ENCODE data around the gene FOCAD.

Gene FOCAD

GRCh38 chr9:20804489-20805250 lies 120.6 kb downstream of the FOCAD start:
- no peak for TF ChIP-seq EZH2phosphoT487 (IDR thresholded peaks at IDR 0.05; ENCODE audit: low read length)
- TF ChIP-seq EZH2 (optimal IDR thresholded peaks at IDR 0.05; ENCODE audit: low read depth, low read length), result no peak
- no peaks in the 10 kb centered on the region for H3K9me2 ChIP-seq (replicated peaks; ENCODE audit: insufficient read depth, low read length)

GRCh38 chr9:20805766-20806165 lies 121.7 kb downstream of the FOCAD start:
- Histone ChIP-seq H3K4me2 (ENCODE audit: low read depth, low read length) (no peak overlapping the region), H3K9ac (ENCODE audit: low read length) (no peak overlapping the region), H2AFZ (ENCODE audit: low read length) (no peak overlapping the region), H3F3A (ENCODE audit: insufficient read depth, low read length) (no peaks in the 10 kb centered on the region), H3K79me2 (ENCODE audit: low read length) (no peaks in the 10 kb centered on the region), H3K4me1 (ENCODE audit: low read length) (no peaks in the 10 kb centered on the region), H3K9me3 (replicated peaks; ENCODE audit: insufficient read depth, low read length) (no peaks in the 10 kb centered on the region), H3K4me3 (ENCODE audit: low read length) (no peak overlapping the region), H3K9me2 (replicated peaks; ENCODE audit: insufficient read depth, low read length) (no peaks in the 10 kb centered on the region), H4K20me1 (ENCODE audit: insufficient read depth, low read length) (no peaks in the 10 kb centered on the region), H3K27ac (ENCODE audit: low read length) (no peak overlapping the region), H3K27me3 (replicated peaks; ENCODE audit: insufficient read depth, low read length) (no peaks in the 10 kb centered on the region), H3K36me3 (replicated peaks; ENCODE audit: insufficient read depth, low read length) (no peaks in the 10 kb centered on the region)
- DNase-seq, result no peak
- no peak for TF ChIP-seq CTCF (IDR thresholded peaks at IDR 0.05; ENCODE audit: low read length)
- TF ChIP-seq EZH2phosphoT487 (IDR thresholded peaks at IDR 0.05; ENCODE audit: low read length), result no peak
- no peak for TF ChIP-seq EZH2 (optimal IDR thresholded peaks at IDR 0.05; ENCODE audit: low read depth, low read length)

More at GRCh38 chr9:20804489-20805250, 120.6 kb downstream of the FOCAD start:
- Histone ChIP-seq H3K4me1 (ENCODE audit: low read length) (no peaks in the 10 kb centered on the region), H3K27ac (ENCODE audit: low read length) (no peak overlapping the region), H3K36me3 (replicated peaks; ENCODE audit: insufficient read depth, low read length) (no peaks in the 10 kb centered on the region), H3K9ac (ENCODE audit: low read length) (no peak overlapping the region), H3F3A (ENCODE audit: insufficient read depth, low read length) (no peaks in the 10 kb centered on the region), H3K9me3 (replicated peaks; ENCODE audit: insufficient read depth, low read length) (no peaks in the 10 kb centered on the region), H3K4me2 (ENCODE audit: low read depth, low read length) (no peak overlapping the region), H3K27me3 (replicated peaks; ENCODE audit: insufficient read depth, low read length) (no peaks in the 10 kb centered on the region), H4K20me1 (ENCODE audit: insufficient read depth, low read length) (no peaks in the 10 kb centered on the region), H3K79me2 (ENCODE audit: low read length) (no peaks in the 10 kb centered on the region), H2AFZ (ENCODE audit: low read length) (no peak overlapping the region), H3K4me3 (ENCODE audit: low read length) (no peak overlapping the region)
- DNase-seq, result no peak

- Histone ChIP-seq H3K27me3 (replicated peaks; ENCODE audit: insufficient read depth, low read length) (no peaks in the 10 kb centered on the region), H4K20me1 (ENCODE audit: insufficient read depth, low read length) (no peaks in the 10 kb centered on the region), H3K9me3 (replicated peaks; ENCODE audit: insufficient read depth, low read length) (no peaks in the 10 kb centered on the region), H3K4me2 (ENCODE audit: low read depth, low read length) (no peak overlapping the region), H3K36me3 (replicated peaks; ENCODE audit: insufficient read depth, low read length) (no peaks in the 10 kb centered on the region), H3K4me3 (ENCODE audit: low read length) (no peak overlapping the region), H3K27ac (ENCODE audit: low read length) (no peak overlapping the region), H3K9ac (ENCODE audit: low read length) (no peak overlapping the region), H3K4me1 (ENCODE audit: low read length) (no peaks in the 10 kb centered on the region), H3K9me2 (replicated peaks; ENCODE audit: insufficient read depth, low read length) (no peaks in the 10 kb centered on the region), H2AFZ (ENCODE audit: low read length) (no peak overlapping the region), H3F3A (ENCODE audit: insufficient read depth, low read length) (no peaks in the 10 kb centered on the region), H3K79me2 (ENCODE audit: low read length) (no peaks in the 10 kb centered on the region)
- TF ChIP-seq CTCF (IDR thresholded peaks at IDR 0.05; ENCODE audit: low read length) (no peak), EZH2phosphoT487 (IDR thresholded peaks at IDR 0.05; ENCODE audit: low read length) (no peak), EZH2 (optimal IDR thresholded peaks at IDR 0.05; ENCODE audit: low read depth, low read length) (no peak)
- DNase-seq, result no peak
Observed at GRCh38 chr9:20808002-20808401, 123.9 kb downstream of the FOCAD start.

GRCh38 chr9:20811872-20812271 lies 127.8 kb downstream of the FOCAD start:
- Histone ChIP-seq H3K36me3 (replicated peaks; ENCODE audit: insufficient read depth, low read length) (no peaks in the 10 kb centered on the region), H3K27ac (ENCODE audit: low read length) (no peak overlapping the region), H3F3A (ENCODE audit: insufficient read depth, low read length) (no peaks in the 10 kb centered on the region), H3K9me2 (replicated peaks; ENCODE audit: insufficient read depth, low read length) (no peaks in the 10 kb centered on the region), H3K4me3 (ENCODE audit: low read length) (no peak overlapping the region), H3K79me2 (ENCODE audit: low read length) (no peaks in the 10 kb centered on the region), H3K4me1 (ENCODE audit: low read length) (0 out of 2 replicates have a peak, but pooled peaks cover 4% of the 10 kb centered on the region), H3K27me3 (replicated peaks; ENCODE audit: insufficient read depth, low read length) (no peaks in the 10 kb centered on the region), H3K9me3 (replicated peaks; ENCODE audit: insufficient read depth, low read length) (no peaks in the 10 kb centered on the region), H2AFZ (ENCODE audit: low read length) (no peak overlapping the region), H3K9ac (ENCODE audit: low read length) (no peak overlapping the region), H4K20me1 (ENCODE audit: insufficient read depth, low read length) (no peaks in the 10 kb centered on the region), H3K4me2 (ENCODE audit: low read depth, low read length) (no peak overlapping the region)
- TF ChIP-seq EZH2 (optimal IDR thresholded peaks at IDR 0.05; ENCODE audit: low read depth, low read length) (no peak), CTCF (IDR thresholded peaks at IDR 0.05; ENCODE audit: low read length) (no peak)
- no peak for DNase-seq
